ENCODE data around the gene EPG5. TPM values are rescaled to one million over a fixed set of nuclear protein-coding genes. Genes with fewer than 3 reads are reported as not detected.

Gene EPG5
- total RNA-seq, 6 donors from 2014 or later: 28.6 to 109 (median 39.6) TPM

- H3K36me3 ChIP-seq: no peaks in the 10 kb centered on the region
- no peak overlapping the region for H3K4me3 ChIP-seq
- ATAC-seq (ENCODE audit: low FRiP score in 2 of 2) (peak in 1 of 2 donors; percentile 19), DNase-seq (no peak)
- TF ChIP-seq POLR2AphosphoS5 (IDR thresholded peaks at IDR 0.05) (no peak), EP300 (IDR thresholded peaks at IDR 0.05) (no peak), CTCF (IDR thresholded peaks at IDR 0.05) (no peak), POLR2A (IDR thresholded peaks at IDR 0.05) (no peak)
- H3K9me3 ChIP-seq: peaks cover 0 to 6% (median 0%) of the 10 kb centered on the region in 4 donors
- no peaks in the 10 kb centered on the region for H3K27me3 ChIP-seq
- H3K4me1 ChIP-seq: no peaks in the 10 kb centered on the region
- 91% methylated on average over 1 of the region's 1 CpG; no CpG with 5 or more reads in 1 of the 2 donors for WGBS, 2 donors
- no peak overlapping the region for H3K27ac ChIP-seq
Observed at GRCh38 chr18:45801416-45802004, 165.6 kb downstream of the EPG5 start.

Small RNAs within 50 kb of the gene (small RNA-seq; reads per million reads assigned to genes)
- gene RN7SKP26: 0 reads per million in 4 donors

Other genes with a start within 250 kb of the EPG5 start
- 10 to 100 TPM in 1 of 6 donors, 1 to 10 TPM in 4, not detected in 1; 5.5 to 33.1 (median 6.8) TPM for gene SLC14A1, start 243.1 kb downstream of the EPG5 start, total RNA-seq
- under 1 TPM in 3 of 6 donors, not detected in 3; 0.44 to 0.59 (median 0.52) TPM for gene SIGLEC15, start 141.7 kb downstream of the EPG5 start, total RNA-seq
- 10 to 100 TPM in 4 of 6 donors, 1 to 10 TPM in 2; 8.9 to 48.2 (median 13.0) TPM for gene PSTPIP2, start 104.9 kb upstream of the EPG5 start, total RNA-seq
- 100 to 1,000 TPM; 144 to 350 (median 266) TPM for gene ATP5F1A, start 131.0 kb upstream of the EPG5 start, total RNA-seq
- gene HAUS1, start 137.1 kb upstream of the EPG5 start, total RNA-seq: 10 to 100 TPM; 16.0 to 41.9 (median 27.5) TPM

Data from upper lobe of left lung (tissue), 6 donors.